ENCODE measurements around the gene AQP6.

Gene AQP6

GRCh38 chr12:49972129-49972528 lies 618 bp upstream of the AQP6 start:
- H3K36me3 ChIP-seq (replicated peaks; ENCODE audit: insufficient read depth, low read length) = no peaks in the 10 kb centered on the region
- no peak overlapping the region for H3K27ac ChIP-seq (ENCODE audit: low read length)

DNA sequence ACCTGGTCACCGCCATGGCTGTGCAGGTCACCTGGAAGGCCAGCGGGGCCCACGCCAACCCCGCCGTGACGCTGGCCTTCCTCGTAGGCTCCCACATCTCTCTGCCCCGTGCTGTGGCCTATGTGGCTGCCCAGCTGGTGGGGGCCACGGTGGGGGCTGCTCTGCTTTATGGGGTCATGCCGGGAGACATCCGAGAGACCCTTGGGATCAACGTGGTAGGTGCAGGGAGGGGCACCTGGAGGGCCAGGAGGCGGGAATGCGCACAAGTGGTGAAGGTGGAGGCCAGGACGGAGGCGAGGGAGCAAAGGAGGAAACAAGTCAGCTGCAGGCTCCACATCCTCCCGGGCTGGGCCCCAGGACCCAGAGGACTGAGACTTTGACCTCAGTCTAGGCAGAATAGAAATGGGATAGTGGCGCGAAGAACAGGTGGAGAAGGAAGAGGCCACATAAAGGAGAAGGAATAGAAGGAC lies 649 bp downstream of the AQP6 start:
- no peak overlapping the region for H3K4me2 ChIP-seq (ENCODE audit: low read depth, low read length)
- no peak overlapping the region for H3K4me3 ChIP-seq (ENCODE audit: low read length)

More at GRCh38 chr12:49972129-49972528, 618 bp upstream of the AQP6 start:
- H3F3A ChIP-seq (ENCODE audit: insufficient read depth, low read length) = no peaks in the 10 kb centered on the region
- H3K4me1 ChIP-seq (ENCODE audit: low read length) = no peaks in the 10 kb centered on the region
- H2AFZ ChIP-seq (ENCODE audit: low read length) = no peak overlapping the region
- peaks cover 45% of the 10 kb centered on the region for H3K27me3 ChIP-seq (replicated peaks; ENCODE audit: insufficient read depth, low read length)
- no peaks in the 10 kb centered on the region for H3K9me3 ChIP-seq (replicated peaks; ENCODE audit: insufficient read depth, low read length)
- H3K9me2 ChIP-seq (replicated peaks; ENCODE audit: insufficient read depth, low read length) = no peaks in the 10 kb centered on the region
- H4K20me1 ChIP-seq (ENCODE audit: insufficient read depth, low read length) = no peaks in the 10 kb centered on the region
- DNase-seq = no peak
- TF ChIP-seq EZH2phosphoT487 (IDR thresholded peaks at IDR 0.05; ENCODE audit: low read length) (no peak), CTCF (IDR thresholded peaks at IDR 0.05; ENCODE audit: low read length) (no peak), EZH2 (optimal IDR thresholded peaks at IDR 0.05; ENCODE audit: low read depth, low read length) (no peak)
- no peak overlapping the region for H3K4me3 ChIP-seq (ENCODE audit: low read length)
- H3K4me2 ChIP-seq (ENCODE audit: low read depth, low read length) = no peak overlapping the region
- H3K79me2 ChIP-seq (ENCODE audit: low read length) = no peaks in the 10 kb centered on the region
- no peak overlapping the region for H3K9ac ChIP-seq (ENCODE audit: low read length)

DNA sequence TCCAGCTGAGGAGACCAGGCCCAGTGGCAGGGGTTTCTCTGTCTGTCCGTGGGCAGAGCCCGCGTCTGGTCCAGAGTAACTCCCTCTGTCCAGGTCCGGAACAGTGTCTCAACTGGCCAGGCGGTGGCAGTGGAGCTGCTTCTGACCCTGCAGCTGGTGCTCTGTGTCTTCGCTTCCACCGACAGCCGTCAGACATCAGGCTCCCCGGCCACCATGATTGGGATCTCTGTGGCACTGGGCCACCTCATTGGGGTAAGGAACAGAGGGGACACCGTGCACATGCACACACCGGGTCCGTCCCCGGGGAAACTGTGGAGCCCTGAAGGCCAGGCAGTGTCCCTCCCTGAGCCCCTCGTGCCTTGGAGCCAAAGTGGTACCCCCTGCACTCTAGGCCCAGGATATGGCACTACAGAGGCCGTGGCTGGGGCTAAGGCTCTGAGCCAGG lies 1.5 kb downstream of the AQP6 start:
- no peak overlapping the region for H3K4me3 ChIP-seq (ENCODE audit: low read length)
- H3K4me2 ChIP-seq (ENCODE audit: low read depth, low read length) = no peak overlapping the region
- H3K9me3 ChIP-seq (replicated peaks; ENCODE audit: insufficient read depth, low read length) = no peaks in the 10 kb centered on the region
- H3K9me2 ChIP-seq (replicated peaks; ENCODE audit: insufficient read depth, low read length) = no peaks in the 10 kb centered on the region
- no peaks in the 10 kb centered on the region for H4K20me1 ChIP-seq (ENCODE audit: insufficient read depth, low read length)
- peaks cover 30% of the 10 kb centered on the region for H3K27me3 ChIP-seq (replicated peaks; ENCODE audit: insufficient read depth, low read length)
- no peak overlapping the region for H2AFZ ChIP-seq (ENCODE audit: low read length)
- no peak for TF ChIP-seq EZH2 (optimal IDR thresholded peaks at IDR 0.05; ENCODE audit: low read depth, low read length)
- TF ChIP-seq EZH2phosphoT487 (IDR thresholded peaks at IDR 0.05; ENCODE audit: low read length) = no peak
- TF ChIP-seq CTCF (IDR thresholded peaks at IDR 0.05; ENCODE audit: low read length) = no peak
- no peak overlapping the region for H3K27ac ChIP-seq (ENCODE audit: low read length)
- no peaks in the 10 kb centered on the region for H3F3A ChIP-seq (ENCODE audit: insufficient read depth, low read length)
- no peaks in the 10 kb centered on the region for H3K4me1 ChIP-seq (ENCODE audit: low read length)
- no peaks in the 10 kb centered on the region for H3K79me2 ChIP-seq (ENCODE audit: low read length)
- no peaks in the 10 kb centered on the region for H3K36me3 ChIP-seq (replicated peaks; ENCODE audit: insufficient read depth, low read length)
- no peak for DNase-seq
- H3K9ac ChIP-seq (ENCODE audit: low read length) = no peak overlapping the region

More for the DNA sequence above, 649 bp downstream of the AQP6 start:
- Histone ChIP-seq H3K27ac (ENCODE audit: low read length) (no peak overlapping the region), H3K79me2 (ENCODE audit: low read length) (no peaks in the 10 kb centered on the region), H3K9me2 (replicated peaks; ENCODE audit: insufficient read depth, low read length) (no peaks in the 10 kb centered on the region), H3K4me1 (ENCODE audit: low read length) (no peaks in the 10 kb centered on the region), H3K27me3 (replicated peaks; ENCODE audit: insufficient read depth, low read length) (peaks cover 39% of the 10 kb centered on the region), H2AFZ (ENCODE audit: low read length) (no peak overlapping the region), H3K9me3 (replicated peaks; ENCODE audit: insufficient read depth, low read length) (no peaks in the 10 kb centered on the region), H3K36me3 (replicated peaks; ENCODE audit: insufficient read depth, low read length) (no peaks in the 10 kb centered on the region), H3K9ac (ENCODE audit: low read length) (no peak overlapping the region), H3F3A (ENCODE audit: insufficient read depth, low read length) (no peaks in the 10 kb centered on the region), H4K20me1 (ENCODE audit: insufficient read depth, low read length) (no peaks in the 10 kb centered on the region)
- no peak for TF ChIP-seq EZH2 (optimal IDR thresholded peaks at IDR 0.05; ENCODE audit: low read depth, low read length)
- no peak for TF ChIP-seq CTCF (IDR thresholded peaks at IDR 0.05; ENCODE audit: low read length)
- no peak for TF ChIP-seq EZH2phosphoT487 (IDR thresholded peaks at IDR 0.05; ENCODE audit: low read length)
- no peak for DNase-seq
